GM19043 (cell line): ENCODE measurements around the gene NCK1.
A peak's percentile ranks its signal among the peaks of the same experiment; 100 is the strongest.
"Not testable (repeated sequence)": the region's sequence is repeated elsewhere in the genome, so short reads cannot be mapped to it uniquely, and the experiment has no call there.

ENCODE experiments used
- ATAC-seq: cut with Tn5 transposase; IDR thresholded peaks from one replicate; pipeline ENCODE4 v1.9.1; 2021; ENCODE audit warnings: low read depth; ENCODE audit not compliant: unreplicated experiment

NCK1 gene

DNA sequence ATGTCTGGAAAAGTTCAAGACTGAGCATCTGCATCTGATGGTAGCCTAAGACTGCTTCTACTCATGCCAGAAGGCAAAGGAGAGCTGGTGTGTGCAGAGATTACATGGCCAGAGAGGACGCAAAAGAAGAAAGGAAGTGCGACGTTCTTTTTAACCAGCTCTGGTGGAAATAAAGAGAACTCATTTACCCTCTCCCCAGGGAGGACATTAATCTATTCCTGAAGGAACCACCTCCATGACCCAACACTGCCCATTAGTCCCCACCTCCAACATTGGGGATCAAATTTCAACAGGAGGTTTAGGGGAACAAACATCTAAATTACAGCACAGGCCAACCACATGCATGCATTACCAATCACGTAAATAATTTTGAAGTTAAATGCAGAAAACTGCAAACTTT is 1.5 kb upstream of the NCK1 start:
- no peak for ATAC-seq

DNA sequence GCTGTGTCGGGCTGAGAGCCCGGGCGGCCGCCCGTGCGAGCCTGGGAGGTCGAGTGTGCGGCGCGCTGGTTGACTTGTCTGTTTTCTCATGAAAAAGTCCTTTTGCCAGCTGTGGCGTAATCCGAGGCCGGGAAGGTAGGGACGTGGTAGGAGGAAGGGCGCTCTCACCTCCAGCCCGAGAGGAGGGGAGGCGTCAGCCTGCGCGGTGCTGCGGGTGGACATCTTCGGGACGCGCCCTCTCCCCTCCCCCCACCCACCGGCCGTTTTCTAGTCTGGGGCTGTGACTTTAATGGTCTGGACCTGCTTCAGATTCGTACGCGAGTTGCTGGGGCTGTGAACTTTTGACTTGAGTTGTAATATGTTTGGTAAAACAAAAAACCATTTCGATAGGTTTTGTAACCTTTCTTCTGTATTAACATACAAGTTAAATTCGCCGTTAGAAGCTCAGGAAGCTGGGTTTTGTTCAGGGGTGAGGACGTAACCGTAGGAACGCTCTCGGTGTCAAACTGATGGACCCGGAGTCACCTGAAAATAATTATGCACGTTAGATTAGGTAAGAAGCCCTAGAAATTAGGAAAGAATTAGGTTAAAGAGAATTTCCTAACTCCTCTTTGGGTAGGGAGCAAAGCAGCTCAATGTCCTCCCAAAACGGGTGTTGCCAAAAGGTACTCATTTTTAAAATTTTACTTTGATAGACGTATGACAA is 762 bp downstream of the NCK1 start:
- ATAC-seq = peak; percentile 16

DNA sequence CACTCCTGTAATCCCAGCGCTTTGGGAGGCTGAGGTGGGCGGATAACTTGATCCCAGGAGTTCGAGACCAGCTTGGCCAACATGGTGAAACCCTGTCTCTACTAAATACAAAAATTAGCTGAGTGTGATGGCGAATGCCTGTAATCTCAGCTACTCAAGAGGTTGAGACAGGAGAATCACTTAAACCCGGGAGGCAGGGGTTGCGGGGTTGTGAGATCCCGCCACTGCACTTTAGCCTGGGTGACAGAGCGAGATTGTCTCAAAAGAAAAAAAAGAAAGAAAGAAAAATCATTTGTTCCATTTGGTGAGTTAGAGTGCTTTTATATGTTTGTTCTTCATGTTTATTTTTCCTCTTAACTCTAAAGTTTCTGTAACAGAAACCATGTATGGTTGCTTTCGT is 7.3 kb downstream of the NCK1 start:
- no peak for ATAC-seq

DNA sequence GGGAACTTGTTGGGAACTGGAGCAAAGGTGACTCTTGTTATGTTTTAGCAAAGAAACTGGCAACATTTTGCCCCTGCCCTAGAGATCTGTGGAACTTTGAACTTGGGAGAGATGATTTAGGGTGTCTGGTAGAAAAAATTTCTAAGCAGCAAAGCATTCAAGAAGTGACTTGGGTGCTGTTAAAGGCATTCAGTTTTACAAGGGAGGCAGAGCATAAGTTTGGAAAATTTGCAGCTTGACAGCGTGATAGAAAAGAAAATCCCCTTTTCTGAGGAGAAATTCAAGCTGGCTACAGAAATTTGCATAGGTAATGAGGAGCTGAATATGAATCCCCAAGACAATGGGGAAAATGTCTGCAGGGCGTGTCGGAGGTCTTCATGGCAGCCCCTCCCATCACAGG is 10.2 kb downstream of the NCK1 start:
- not testable (repeated sequence) for ATAC-seq

DNA sequence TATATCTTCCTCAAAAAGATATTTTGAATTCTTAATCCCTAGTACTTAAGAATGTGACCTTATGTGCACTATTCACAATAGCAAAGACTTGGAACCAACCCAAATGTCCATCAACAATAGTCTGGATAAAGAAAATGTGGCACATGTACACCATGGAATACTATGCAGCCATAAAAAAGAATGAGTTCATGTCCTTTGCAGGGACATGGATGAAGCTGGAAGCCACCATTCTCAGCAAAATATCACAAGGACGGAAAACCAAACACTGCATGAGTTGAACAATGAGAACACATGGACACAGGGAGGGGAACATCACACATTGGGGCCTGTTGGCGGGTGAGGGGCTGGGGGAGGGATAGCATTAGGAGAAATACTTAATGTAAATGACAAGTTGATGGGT is 17.5 kb downstream of the NCK1 start:
- ATAC-seq = not testable (repeated sequence)

DNA sequence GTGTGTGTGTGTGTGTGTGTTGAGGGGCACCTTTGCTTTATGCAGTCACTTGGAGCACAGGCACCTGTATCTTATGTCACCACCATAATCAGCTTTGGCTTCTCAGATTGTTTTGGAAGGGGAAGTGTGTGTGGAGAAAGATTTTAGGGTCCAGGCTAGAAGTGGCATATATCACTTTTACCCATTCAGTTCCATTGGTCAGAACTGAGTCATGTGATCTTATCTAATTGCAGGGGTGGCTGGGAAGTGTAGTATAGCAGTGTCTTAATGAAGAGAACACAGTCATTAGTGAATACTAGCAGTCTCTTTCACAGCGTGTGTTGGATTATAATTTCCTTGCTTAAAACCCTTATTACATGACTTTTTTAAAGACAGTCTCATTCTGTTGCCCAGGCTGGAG is 20.6 kb downstream of the NCK1 start:
- ATAC-seq = no peak

DNA sequence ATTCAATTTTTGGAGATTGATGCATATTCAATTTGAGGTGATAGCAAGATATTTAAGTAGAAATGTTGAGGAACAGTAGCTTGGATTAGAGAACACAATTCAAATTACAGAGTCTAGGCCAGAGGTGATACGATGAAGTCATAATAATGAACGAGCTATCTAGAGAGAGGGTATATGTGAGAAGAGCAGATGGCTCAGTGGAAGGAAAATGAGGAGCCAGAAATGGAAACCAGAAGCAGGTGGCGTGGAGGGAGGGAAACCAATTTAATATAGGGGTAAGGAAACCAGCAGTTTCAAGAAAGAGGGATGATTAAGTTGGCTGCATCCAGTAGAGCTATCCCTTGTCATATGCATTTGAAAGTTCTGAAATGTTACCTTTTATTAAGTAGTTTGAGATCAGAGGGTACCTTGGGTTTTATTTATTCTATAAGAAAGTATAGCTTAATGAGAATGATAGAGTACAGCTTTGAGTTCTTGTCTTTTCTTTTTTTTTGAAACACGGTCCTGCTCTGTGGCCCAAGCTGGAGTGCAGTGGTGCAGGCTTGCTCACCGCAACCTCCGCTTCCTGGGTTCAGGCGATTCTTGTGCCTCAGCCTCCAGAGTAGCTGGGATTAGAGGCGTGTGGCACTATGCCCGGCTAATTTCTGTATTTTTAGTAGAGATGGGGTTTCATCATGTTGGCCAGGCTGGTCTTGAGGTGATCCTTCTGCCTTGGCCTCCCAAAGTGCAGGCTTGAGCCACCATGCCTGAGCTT is 22.1 kb downstream of the NCK1 start:
- no peak for ATAC-seq

DNA sequence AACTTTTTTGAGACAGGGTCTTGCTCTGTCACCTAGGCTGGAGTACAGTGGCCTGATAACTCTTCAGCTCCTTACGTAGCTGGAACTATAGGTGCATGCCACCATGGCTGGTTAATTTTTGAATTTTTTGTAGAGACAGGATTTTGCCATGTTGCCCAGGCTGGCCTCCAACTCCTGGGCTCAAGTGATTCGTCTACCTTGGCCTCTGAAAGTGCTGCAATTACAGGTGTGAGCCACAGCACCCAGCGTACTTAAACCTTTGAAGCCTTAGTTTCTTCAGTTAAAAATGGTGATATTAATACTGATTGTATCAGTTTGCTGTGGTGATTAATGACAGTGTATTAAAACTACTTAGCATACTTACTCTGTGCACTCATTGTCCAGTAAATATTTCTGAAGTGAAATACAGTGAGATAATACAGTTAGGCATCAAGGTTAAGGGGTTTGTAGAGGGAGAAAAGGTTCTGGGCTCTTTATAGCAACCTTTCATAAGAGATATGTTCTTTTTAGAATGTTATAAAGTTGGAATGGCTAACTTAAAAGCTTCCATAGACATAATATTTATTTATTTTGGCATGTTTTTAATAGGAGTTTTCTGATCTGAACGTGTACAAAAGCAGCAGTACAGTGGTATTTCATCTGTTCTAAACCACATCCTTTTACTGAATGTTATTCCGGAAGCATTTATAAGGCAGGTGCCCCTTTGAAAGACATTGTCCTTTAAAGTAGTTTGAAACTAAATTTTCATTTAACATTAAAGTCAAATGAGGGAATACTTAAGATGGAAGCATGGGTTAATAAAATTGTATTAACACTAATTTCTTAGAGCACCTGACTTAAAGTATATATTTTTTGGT is 23.6 kb downstream of the NCK1 start:
- ATAC-seq = no peak

DNA sequence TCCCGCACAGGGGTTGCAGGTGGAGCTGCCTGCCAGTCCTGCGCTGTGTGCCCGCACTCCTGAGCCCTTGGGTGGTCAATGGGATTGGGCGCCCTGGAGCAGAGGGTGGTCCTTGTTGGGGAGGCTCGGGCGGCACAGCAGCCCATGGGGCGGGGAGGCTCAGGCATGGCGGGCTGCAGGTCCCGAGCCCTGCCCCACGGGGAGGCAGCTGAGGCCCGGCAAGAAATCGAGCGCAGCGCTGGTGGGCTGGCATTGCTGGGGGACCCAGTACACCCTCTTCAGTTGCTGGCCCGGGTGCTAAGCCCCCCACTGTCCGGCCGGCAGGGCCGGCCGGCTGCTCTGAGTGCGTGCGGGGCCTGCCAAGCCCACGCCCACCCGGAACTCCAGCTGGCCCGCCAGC is 27.9 kb downstream of the NCK1 start:
- ATAC-seq = no peak

DNA sequence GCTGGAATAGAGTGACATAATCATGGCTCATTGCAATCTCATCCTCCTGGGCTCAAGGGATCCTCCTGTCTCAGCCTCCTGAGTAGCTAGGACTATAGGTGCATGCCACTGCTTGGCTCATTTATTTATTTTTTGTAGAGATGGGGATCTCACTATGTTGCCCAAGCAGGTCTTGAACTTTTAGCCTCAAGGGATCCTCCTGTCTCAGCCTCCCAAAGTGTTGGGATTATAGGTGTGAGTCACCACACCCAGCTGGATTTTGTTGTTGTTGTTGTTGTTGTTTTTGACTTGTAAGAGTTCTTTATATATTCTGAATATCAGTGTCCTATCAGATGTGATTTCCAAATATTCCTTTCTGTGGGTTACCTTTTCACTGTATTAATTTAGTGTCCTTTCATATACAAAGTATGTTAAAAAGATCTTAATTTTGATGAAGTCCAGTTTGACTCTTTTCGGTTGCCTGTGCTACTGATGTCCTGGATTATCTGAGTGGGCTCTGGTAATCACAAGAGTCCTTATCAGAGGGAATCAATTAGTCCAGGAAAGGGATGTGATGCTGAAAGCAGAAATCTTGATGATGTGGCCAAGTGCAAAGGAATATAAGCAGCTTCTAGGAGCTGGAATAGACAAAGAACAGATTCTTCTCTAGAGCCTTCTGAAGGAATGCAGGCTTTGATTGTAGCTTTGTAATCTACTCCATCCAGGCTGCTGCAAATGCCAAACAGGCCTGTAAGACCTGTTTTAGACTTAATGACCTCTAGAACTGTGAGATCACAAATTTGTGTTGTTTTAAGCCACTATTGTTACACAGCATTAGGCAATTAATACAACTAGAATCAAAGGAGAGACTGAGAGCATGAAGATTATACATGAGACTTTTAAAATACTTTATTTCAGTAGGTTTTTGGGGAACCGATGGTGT is 30.2 kb downstream of the NCK1 start:
- no peak for ATAC-seq

DNA sequence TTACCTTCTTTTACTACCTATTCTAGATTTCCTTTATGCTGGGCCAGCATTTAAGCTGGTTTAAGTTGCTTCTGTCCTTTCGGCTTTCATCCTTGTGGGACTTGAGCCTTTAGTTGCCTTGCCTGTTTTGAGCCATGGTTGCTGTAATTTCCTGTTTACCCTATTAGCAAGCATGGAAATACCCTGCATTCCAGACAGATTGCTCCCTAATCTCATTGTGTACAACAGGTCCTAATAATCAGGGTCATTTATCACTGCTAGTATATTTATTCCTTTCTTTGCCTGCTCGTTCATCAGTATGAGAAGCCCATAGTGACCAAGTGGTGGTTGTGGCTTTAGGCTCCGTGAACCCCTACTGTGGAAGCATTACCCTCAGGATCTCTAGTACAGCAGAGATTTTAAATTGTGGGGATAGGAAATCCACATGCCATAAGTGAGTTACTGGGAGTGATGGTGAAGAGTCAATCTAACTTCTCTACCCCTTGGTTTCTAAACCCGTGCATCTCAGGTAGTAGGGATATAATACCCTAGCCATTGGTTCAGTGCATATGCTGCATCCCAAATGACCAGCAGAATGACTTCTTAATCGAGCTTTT is 31.9 kb downstream of the NCK1 start:
- no peak for ATAC-seq

DNA sequence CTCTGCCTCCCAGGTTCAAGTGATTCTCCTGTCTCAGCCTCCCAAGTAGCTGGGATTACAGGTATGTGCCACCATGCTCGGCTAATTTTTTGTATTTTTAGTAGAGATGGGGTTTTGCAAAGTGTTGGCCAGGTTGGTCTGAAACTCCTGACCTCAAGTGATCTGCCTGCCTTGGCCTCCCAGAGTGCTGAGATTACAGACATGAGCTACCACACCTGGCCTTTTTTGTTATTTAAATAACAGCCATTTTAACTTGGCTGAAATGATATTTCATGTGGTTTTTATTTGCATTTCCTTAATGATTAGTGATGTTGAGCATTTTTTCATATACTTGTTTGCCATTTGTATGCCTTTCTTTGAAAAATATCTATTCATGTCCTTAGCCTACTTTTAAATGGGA is 35.2 kb downstream of the NCK1 start:
- ATAC-seq = not testable (repeated sequence)

DNA sequence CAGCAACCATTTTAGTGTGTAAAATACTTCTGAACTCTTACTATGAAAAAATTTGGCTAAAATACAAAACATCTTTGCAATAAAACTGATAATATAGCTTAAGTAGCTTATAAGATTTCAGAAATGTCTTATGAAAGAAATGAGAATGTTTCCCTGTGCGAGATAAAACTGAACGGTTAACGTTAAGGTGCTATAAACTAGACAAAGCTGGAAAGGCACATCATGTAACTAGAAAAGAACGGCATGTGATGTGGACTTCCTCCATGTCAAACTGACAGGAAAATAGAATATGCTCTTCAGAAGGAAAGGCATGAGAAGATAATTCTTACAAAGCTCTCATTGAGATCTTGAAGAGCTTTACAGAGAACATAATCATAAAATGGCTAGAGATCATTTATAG is 36.5 kb downstream of the NCK1 start:
- no peak for ATAC-seq

DNA sequence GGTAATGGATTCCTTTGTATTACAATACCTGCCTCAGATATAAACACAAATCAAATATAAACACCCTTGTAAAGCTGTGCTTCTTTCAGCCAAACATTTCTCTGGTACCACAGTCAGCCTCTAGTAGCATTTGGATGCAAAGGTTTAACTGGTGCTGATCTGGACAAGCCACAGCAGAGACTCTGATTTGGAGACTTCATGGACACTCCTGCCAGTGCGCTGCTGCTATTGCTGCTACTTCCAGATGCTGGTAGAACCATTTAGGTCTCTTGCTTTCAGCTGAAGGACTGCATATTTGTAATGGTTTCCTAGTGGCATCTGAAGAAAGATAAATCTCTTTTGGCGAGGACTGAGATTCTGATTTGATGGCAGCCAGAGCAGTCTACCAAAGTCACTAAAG is 36.9 kb downstream of the NCK1 start:
- ATAC-seq = no peak

DNA sequence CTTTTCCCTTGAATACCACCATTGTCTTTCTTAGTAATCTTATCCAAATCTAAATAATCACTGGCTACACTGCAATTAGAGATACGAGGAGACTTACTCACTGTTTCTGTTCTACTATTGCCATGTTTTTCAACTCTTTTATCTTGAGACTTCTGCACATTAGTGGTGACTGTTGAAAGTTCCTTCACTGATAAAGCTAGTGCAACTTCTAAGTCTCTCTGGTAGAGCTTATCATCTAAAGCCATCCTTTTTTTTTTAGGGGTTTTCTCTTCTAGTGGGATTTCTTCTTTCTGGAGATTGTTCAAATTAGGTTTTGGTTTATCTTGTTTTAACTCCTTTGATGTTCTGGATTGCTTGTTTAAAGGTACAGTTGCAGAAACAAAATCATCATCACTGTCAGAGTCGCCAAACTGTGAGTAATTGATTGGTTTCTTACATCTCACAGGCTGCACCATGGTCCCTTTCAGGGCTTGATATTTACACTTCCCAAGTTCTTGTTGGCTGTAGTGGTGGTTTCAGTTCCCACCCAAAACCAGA is 37.7 kb downstream of the NCK1 start:
- ATAC-seq = no peak

DNA sequence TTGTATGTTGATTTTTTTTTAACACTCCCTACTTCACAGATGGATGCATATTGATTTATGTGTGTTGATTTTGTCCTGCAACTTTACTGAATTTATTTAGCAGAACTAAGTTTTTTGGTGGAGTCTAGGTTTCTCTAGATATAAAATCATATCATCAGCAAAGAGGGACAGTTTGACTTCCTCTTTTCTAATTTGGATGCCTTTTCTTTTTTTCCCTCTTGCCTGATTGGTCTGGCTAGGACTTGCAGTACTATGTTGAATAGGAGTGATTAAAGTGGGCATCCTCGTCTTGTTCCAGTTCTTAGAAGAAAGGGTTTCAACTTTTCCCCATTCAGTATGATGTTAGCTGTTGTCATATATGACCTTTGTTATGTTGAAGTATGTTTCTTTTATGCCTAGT is 38.7 kb downstream of the NCK1 start:
- ATAC-seq = not testable (repeated sequence)

DNA sequence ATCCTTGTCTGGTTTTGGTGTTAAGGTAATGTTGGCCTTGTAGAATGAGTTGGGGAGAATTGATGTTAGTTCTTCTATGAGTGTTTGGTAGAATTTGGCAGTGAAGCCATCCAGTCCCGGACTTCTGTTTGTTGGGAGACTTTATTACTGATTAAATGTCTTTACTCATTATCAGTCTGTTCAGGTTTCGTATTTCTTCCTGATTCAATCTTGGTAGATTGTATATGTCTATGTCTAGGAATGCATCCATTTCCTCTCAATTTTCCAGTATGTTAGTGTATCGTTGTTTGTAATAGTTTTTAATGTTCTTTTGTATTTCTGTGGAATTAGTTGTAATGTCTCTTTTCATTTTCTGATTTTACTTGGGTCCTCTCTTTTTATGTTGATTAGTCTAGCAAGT is 39.4 kb downstream of the NCK1 start:
- no peak for ATAC-seq

DNA sequence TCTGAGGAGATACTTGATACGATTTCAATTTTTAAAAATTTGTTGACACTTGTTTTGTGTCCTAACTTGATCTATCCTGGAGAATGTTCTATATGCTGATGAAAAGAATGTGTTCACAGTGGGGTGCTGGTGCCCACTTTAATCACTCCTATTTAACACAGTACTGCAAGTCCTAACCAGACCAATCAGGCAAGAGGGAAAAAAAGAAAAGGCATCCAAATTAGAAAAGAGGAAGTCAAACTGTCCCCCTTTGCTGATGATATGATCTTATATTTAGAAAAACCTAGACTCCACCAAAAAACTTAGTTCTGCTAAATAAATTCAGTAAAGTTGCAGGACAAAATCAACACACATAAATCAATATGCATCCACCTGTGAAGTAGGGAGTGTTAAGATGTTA is 40.5 kb downstream of the NCK1 start:
- not testable (repeated sequence) for ATAC-seq

DNA sequence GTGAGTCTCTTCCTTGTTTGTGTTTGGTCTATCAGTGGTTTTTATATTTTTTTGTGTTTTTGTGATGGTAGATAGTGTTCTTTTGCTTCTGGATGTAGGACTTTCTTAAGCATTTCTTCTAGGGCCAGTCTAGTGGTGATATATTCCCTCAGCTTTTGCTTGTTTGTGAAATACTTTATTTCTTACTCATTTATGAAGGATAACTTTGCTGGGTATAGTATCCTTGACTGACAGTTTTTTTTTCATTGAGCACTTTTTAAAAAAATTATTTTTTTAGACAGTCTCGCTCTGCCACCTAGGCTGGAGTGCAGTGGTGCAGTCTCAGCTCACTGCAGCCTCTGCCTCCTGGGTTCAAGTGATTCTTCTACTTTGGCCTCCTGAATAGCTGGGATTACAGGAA is 41.9 kb downstream of the NCK1 start:
- no peak for ATAC-seq

DNA sequence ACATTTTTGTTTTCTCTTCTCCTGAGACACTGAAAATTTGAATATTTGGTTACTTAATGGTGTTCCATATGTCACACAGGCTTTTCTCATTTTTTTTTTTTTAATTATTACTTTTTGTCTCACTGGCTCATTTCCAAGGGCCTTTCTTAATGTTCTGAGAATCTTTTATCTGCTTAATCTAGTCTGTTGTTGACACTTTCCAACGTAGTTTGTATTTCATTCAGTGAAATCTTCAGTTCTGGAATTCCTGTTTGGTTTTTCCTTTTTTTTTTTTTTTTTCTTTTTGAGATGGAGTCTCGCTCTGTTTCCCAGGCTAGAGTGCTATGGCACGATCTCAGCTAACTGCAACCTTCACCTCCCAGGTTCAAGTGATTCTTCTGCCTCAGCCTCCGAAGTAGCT is 42.7 kb downstream of the NCK1 start:
- no peak for ATAC-seq
